ENCODE data around the gene TUBB2B.
"Not testable (repeated sequence)": the region's sequence is repeated elsewhere in the genome, so short reads cannot be mapped to it uniquely, and the experiment has no call there.

Gene TUBB2B

DNA sequence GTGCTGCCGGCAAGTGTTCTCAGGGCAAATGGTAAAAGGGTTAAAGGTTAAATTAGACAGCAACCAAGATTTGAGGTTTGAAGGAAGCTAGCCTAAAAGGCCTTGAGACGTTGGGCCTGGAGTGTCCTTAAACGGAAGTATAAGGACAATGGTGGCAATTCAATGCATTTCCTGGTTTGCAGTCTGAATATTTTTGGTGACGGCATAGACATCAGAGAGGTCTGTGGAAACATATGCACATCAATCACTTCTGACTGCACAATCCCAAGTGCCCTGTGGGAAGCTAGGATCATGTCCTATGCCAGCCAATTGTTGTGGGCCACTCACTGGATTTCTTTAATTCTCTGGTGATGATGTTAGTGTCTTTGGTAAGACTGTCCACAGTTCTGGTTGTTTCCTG is 44.4 kb downstream of the TUBB2B start:
- no peak for DNase-seq

DNA sequence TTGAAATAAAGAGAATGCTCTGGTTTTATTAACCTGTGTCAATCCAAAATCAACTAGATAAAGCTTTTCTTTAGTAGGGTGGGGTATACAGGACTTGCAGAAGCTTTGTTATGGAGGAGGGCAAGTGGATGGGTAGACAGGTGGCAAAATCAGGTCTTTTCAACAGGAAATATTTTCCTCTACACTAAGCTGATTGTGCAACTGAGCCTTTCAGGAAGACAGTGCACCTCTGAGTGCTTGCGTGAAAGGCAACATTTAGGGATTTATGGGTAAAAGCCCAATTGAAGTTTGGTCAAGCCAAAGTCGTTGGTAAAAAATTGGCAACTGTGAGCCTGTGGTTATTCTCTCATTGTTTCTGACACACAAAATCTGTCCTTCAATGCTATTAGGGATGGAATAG is 46.3 kb downstream of the TUBB2B start:
- no peak for DNase-seq

DNA sequence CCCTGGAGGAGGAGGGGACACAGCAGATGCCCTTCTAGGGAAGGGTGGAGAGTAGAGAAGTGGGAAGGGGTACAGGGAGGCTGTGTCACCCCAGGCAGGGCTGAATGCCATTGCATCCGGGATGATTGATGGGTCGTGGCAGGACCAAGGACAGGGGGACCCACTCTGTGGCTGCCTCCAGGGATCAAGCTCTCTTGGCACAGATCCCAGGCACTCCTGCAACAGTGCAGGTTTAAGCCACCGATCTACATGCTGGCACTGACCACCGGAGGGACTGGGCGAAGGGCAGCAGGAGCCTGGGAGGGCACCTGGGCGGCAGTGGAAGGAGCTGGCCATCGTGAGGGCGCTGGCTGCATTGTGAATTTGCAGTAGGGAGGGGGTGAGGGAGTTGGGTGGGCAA is 47.5 kb downstream of the TUBB2B start:
- not testable (repeated sequence) for DNase-seq

DNA sequence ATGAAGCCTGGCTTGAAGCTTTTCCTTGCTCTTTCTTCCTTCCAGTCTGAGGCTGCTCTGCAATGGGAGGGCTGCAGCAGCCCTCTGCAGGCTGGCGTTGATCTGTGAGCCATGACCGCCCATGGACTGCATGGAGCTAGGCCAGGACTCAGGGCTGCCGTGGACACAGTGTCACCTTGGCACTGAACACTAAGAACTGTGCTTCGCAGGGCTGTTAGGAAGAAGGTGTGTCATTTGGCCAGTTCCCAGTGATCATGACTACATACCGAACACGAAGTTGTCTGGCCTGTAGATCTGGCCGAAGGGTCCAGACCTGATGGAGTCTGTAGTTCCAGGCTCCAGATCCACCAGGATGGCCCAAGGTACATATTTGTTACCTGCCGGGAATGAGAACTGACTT is 48.8 kb downstream of the TUBB2B start:
- not testable (repeated sequence) for DNase-seq

DNA sequence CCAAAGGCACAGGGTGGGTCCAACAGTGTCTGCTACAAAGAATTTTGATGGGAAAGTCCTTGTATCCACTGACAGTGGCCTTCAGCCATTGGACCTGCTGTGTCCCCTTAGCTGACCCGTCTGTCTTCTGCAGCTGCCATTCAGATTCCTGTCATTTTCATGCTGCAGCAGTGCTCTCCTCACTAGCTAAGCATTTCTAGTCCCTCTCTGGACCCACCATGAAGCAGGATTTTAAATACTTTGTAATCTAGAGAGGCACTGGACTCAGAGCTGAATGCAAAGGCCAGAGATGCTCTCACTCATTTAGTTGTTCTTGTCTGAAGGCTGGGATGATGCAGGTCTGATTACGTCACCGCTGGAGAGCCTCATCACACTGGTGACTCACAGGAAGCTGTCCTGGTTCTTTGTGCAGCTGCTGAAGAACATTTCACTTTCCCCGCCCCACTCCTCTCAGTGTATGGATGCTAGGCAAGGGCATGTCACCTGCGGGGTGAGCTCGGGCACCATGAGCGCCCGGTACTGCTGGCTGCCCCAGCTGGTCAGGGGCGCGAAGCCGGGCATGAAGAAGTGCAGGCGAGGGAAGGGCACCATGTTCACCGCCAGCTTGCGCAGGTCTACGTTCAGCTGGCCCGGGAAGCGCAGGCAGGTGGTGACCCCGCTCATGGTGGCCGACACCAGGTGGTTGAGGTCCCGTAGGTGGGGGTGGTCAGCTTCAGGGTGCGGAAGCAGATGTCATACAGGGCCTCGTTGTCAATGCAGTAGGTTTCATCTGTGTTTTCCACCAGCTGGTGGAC is 50.7 kb downstream of the TUBB2B start:
- DNase-seq = no peak

DNA sequence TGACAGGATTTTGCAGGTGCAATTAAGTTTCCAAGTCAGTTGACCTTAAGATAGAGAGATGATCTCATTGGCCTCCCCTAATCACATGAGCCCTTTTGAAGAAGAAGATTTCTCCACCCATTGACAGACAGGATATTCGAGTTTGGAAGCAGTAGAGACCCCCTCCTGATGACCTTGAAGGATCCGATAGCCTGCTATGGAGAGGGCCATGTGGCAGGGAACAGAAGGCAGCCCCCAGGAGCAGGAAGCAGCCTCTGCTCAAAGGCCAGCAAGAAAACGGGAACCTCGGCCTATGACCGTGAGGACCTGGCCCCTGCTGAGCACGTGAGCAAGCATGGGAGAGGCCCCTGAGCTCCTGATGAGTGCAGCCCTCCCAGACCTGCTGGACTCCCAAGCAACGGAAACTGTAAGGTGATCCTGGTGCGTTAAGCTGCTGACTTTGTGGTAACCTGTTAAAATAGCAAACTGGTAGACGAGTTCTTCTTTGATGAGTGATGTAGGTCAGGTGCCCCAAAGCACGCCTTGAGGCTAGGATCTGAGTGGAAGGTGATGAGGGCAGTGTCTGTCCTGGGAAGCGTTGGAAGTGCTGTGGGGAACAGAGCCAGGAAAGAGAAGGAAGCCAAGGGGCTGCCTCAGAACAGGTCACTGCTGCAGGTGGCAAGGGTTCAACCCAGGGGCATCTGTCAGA is 51.6 kb downstream of the TUBB2B start:
- no peak for DNase-seq

Data from CD4-positive, alpha-beta T cell treated with Interleukin-10 for 1 hour (primary cell).